ENCODE measurements around the gene SELPLG.

- no peak for TF ChIP-seq CTCF (IDR thresholded peaks at IDR 0.05 in 4 of 5, conservative IDR thresholded peaks at IDR 0.05 in 1 of 5)
- no peak for TF ChIP-seq POLR2A (IDR thresholded peaks at IDR 0.05)
Observed at GRCh38 chr12:108634341-108634751, 652 bp upstream of the SELPLG start.
